ENCODE measurements around the gene KHDC3L.

Gene KHDC3L

GRCh38 chr6:73348550-73349204, 13.8 kb upstream of the KHDC3L start:
- H3K27ac ChIP-seq: no peak overlapping the region
- TF ChIP-seq CTCF (IDR thresholded peaks at IDR 0.05; ENCODE audit: low read depth, low read length): no peak
- H3K36me3 ChIP-seq: no peaks in the 10 kb centered on the region
- no peak overlapping the region for H3K4me3 ChIP-seq (ENCODE audit: low read depth, low read length)
- no peaks in the 10 kb centered on the region for H3K9me3 ChIP-seq (ENCODE audit: severe bottlenecking)
- no peaks in the 10 kb centered on the region for H3K27me3 ChIP-seq (ENCODE audit: insufficient read depth, low read depth, severe bottlenecking)
- DNase-seq: no peak

- no peak for TF ChIP-seq CTCF (IDR thresholded peaks at IDR 0.05; ENCODE audit: low read depth, low read length)
- H3K36me3 ChIP-seq: no peaks in the 10 kb centered on the region
- no peak overlapping the region for H3K4me3 ChIP-seq (ENCODE audit: low read depth, low read length)
- H3K27ac ChIP-seq: no peak overlapping the region
- H3K9me3 ChIP-seq (ENCODE audit: severe bottlenecking): no peaks in the 10 kb centered on the region
- DNase-seq: no peak
- no peaks in the 10 kb centered on the region for H3K27me3 ChIP-seq (ENCODE audit: insufficient read depth, low read depth, severe bottlenecking)
These were observed 13.1 kb upstream of the KHDC3L start for GRCh38 chr6:73349311-73349710.

GRCh38 chr6:73353636-73354593, 8.5 kb upstream of the KHDC3L start, which contains the start of gene DPPA5:
DPPA5 (minus strand) TSS chr6:73354276; CDS start chr6:73354225, 51 bp downstream.
- no peak for DNase-seq
- Histone ChIP-seq H3K27me3 (ENCODE audit: insufficient read depth, low read depth, severe bottlenecking) (no peaks in the 10 kb centered on the region), H3K4me3 (ENCODE audit: low read depth, low read length) (no peak within 1 kb of the TSS), H3K9me3 (ENCODE audit: severe bottlenecking) (no peaks in the 10 kb centered on the region), H3K27ac (no peak within 1 kb of the TSS), H3K36me3 (no peaks in the 10 kb centered on the region)
- TF ChIP-seq CTCF (IDR thresholded peaks at IDR 0.05; ENCODE audit: low read depth, low read length): no peak

GRCh38 chr6:73362869-73363536, 545 bp downstream of the KHDC3L start:
- no peak for DNase-seq
- no peaks in the 10 kb centered on the region for H3K27me3 ChIP-seq (ENCODE audit: insufficient read depth, low read depth, severe bottlenecking)
- no peak for TF ChIP-seq CTCF (IDR thresholded peaks at IDR 0.05; ENCODE audit: low read depth, low read length)

GRCh38 chr6:73363537-73363875, 1.0 kb downstream of the KHDC3L start:
- Histone ChIP-seq H3K9me3 (ENCODE audit: severe bottlenecking) (peaks cover 7% of the 10 kb centered on the region), H3K36me3 (no peaks in the 10 kb centered on the region), H3K27me3 (ENCODE audit: insufficient read depth, low read depth, severe bottlenecking) (no peaks in the 10 kb centered on the region), H3K27ac (no peak overlapping the region), H3K4me3 (ENCODE audit: low read depth, low read length) (no peak overlapping the region)
- no peak for TF ChIP-seq CTCF (IDR thresholded peaks at IDR 0.05; ENCODE audit: low read depth, low read length)
- no peak for DNase-seq

More at GRCh38 chr6:73362869-73363536, 545 bp downstream of the KHDC3L start:
- Histone ChIP-seq H3K9me3 (ENCODE audit: severe bottlenecking) (peaks cover 7% of the 10 kb centered on the region), H3K36me3 (no peaks in the 10 kb centered on the region), H3K27ac (no peak overlapping the region), H3K4me3 (ENCODE audit: low read depth, low read length) (no peak overlapping the region)

Measured in WERI-Rb-1 (cell line).